Stimulated activated CD4-positive, alpha-beta T cell treated with anti-CD3 and anti-CD28 coated beads, TNF-alpha, amount 100 ng/mL, for 4 hours (primary cell): Measurements from ENCODE around the gene KCNH6.

Source experiments
- DNase-seq, 3 experiments: peaks; one replicate each; pipeline ENCODE4 v3.0.0-alpha.2; 2020; ENCODE audit warnings: low read depth in 3 of 3

The KCNH6 gene, protein sequence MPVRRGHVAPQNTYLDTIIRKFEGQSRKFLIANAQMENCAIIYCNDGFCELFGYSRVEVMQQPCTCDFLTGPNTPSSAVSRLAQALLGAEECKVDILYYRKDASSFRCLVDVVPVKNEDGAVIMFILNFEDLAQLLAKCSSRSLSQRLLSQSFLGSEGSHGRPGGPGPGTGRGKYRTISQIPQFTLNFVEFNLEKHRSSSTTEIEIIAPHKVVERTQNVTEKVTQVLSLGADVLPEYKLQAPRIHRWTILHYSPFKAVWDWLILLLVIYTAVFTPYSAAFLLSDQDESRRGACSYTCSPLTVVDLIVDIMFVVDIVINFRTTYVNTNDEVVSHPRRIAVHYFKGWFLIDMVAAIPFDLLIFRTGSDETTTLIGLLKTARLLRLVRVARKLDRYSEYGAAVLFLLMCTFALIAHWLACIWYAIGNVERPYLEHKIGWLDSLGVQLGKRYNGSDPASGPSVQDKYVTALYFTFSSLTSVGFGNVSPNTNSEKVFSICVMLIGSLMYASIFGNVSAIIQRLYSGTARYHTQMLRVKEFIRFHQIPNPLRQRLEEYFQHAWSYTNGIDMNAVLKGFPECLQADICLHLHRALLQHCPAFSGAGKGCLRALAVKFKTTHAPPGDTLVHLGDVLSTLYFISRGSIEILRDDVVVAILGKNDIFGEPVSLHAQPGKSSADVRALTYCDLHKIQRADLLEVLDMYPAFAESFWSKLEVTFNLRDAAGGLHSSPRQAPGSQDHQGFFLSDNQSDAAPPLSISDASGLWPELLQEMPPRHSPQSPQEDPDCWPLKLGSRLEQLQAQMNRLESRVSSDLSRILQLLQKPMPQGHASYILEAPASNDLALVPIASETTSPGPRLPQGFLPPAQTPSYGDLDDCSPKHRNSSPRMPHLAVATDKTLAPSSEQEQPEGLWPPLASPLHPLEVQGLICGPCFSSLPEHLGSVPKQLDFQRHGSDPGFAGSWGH

DNA sequence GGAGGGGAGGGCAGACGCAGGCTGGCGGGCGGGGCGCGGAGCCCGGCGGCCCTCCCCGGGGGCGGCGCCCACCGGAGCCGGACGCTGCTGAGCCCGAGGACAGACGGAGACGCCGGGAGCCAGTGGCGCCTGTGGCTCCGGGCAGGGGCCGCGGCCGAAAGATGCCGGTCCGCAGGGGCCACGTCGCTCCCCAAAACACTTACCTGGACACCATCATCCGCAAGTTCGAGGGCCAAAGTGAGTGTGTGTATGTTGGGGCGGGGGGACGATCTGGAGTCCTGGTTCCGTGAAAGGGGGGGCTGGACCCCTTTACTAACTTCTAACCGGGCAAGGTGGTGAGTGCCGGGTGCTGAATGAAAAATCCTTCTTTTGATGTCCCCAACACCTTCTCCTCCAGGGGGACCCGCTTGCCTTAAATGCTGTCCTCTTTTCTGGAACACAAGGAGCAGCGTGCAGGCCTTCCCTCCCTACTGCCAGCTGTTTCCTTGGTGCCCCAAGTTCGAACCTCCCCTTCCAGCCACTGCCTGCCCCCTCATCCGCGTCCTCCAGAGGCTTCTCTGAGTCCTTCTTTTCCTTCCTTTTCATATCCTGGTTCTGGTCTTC, at the start of gene KCNH6:
TSS of gene KCNH6 (plus strand) at position 106 of the 603 bp plus-strand sequence. CDS start at position 162, 56 bp downstream.
- DNase-seq, result no peak

DNA sequence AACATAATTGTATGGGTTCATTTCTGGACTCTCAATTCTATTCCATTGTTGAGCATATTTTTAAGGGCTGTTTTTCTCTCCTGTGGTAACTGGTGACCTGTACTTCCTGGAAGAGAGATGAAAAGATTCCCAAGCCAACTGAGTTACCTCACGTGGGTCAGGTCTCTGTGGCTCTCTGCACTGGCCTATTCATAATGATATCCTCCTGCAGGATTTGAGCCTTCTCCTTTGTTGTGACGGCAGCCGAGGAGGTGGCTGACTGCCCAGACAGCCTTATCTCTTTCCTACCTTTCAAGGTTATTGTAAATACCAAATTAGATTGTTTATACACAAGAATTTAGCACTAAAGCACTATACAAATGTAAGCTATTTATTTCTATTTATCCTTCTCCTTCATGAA, 49.0 kb upstream of the KCNH6 start:
- no peak for DNase-seq

DNA sequence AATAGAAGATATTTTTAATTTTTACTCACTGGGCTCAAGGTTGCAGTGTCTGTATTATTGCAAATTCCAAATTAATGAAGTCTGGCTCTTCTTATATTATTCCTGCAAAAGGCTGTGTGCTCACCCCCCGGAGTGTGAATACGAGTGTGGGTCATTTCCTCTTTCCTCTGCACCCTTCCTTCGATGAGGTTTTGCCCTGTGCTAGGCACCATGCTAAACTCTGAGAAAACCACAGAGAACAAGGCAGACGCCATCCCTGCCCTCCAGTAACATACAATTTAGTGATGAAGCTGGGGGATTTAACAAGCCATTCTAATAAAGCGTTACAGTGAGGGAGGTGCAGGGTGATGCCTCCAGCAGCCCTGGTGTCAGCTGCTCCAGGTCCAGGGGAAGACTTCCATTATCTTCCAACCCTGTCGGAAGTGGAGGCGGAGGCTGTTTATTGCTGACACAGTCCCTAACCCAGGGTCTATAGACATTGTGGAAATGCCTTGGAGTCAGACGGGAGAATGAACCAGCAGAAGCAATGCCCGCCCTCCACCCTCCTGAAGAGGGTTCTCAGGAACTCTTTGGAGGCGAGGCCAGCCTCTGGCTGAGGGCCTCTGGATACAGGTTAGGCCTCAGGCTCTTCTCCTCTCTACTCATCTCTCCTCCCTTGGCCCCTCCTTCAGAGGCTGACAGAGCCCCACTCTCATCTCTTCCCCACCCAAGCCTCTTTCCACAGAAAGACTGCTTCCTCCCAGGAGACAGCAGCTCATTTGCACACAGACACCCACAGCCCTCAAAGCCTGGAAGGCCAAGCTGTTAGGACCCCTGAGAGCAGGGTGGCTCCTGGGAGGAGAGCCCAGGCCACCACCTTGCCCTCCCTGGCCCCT, 48.3 kb upstream of the KCNH6 start:
- no peak for DNase-seq

- DNase-seq, result no peak
Measured at GRCh38 chr17:63475491-63476412, 47.4 kb upstream of the KCNH6 start.

DNA sequence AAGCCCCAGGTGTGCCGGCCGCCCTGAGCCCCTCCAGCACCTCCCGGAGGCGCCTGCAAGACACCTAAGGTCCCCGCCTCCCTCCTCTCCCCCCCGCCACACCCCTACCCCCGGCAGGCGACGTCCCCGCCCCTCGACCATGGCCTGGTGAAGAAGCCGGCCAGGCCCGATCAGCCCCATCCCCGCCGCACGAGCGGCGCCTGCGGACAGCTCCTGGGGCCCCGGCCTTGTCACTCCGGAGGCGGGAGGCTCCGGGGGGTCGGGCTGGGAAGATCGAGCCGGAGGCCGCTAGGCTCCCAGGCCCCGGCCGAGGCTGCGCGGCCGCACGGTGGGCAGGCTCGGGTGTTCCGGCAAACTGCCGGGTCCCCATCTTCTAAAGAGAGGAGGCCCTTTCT, 46.7 kb upstream of the KCNH6 start:
- DNase-seq, result no peak

GRCh38 chr17:63476854-63477479, 46.2 kb upstream of the KCNH6 start, which contains the start of gene ACE:
TSS of gene ACE (plus strand) at chr17:63477061. CDS start at chr17:63477095, 34 bp downstream.
- peak in 1 of 3 experiments; percentile 10 for DNase-seq

DNA sequence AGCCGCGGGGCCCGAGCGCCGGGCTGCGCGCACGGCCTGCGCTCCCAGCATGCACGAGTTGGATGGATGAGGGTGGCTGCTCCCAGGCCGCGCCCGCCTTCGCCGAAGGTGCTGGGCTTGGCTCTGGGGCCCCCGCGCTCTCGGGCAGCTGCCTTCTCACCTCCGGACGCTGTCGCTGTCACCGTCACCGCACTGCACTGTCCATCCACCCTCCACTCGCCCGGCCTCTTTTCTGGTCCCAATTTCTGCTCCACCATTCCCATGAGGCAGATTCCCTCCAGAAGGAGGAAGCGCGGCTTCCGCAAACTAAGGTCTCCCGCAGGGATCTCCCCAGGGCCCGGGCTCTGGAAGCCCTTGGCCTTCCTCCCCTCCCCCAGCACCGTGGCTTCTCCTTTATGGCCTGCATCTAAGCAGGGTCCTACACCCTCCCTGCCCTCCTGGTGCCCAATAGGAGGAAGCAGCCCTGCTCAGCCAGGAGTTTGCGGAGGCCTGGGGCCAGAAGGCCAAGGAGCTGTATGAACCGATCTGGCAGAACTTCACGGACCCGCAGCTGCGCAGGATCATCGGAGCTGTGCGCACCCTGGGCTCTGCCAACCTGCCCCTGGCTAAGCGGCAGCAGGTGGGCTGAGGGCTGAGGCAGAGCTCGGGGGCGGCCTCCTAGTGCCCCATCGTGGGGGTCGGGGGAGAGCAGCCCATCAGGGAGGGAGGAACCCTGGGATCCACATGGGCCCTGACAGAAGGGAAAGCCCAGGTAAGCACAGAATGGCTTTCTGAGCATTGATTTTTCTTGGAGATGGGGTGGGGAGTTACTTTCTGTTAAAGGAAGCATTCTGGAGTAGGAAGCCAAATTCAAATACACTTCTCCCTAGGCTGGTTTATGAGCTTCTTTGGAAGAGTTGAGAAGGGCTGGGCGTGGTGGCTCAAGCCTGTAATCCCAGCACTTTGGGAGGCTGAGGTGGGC, 45.4 kb upstream of the KCNH6 start:
- no peak for DNase-seq

- peak; percentile 48 to 64 (median 57) for DNase-seq
Measured at GRCh38 chr17:63478814-63479494, 44.2 kb upstream of the KCNH6 start.

- DNase-seq, result no peak
Measured at GRCh38 chr17:63479495-63480184, 43.5 kb upstream of the KCNH6 start.

- DNase-seq, result no peak
Measured at GRCh38 chr17:63480192-63480784, 42.9 kb upstream of the KCNH6 start.

DNA sequence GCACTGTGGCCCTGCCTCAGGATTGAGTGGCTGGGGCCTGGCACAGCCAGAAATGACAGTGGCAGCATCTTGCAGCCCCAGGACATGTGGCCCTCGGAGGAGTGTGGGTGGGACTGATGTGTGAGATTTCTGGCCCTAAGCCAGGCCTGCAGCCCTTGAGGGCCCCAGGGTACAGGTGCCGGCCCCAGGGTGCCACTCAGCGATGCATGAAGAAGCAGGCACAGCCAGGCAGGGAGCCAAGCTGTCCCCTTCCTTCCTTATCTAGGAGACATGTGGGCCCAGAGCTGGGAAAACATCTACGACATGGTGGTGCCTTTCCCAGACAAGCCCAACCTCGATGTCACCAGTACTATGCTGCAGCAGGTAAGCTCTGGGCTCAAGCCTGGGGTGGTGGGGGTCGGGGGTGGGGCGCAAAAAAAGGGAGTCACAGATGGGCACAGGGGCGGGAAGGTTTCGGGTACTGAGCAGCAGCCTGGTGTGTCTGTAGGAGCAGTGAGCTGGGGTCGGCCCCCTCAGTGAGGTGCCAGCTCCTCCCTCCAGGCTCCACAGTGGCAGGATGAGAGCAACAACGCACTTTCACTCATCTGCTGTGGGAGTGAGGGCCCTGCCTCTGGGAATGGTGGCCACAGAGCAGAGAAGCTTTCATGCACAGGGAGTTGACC, 42.2 kb upstream of the KCNH6 start:
- DNase-seq, result no peak

DNA sequence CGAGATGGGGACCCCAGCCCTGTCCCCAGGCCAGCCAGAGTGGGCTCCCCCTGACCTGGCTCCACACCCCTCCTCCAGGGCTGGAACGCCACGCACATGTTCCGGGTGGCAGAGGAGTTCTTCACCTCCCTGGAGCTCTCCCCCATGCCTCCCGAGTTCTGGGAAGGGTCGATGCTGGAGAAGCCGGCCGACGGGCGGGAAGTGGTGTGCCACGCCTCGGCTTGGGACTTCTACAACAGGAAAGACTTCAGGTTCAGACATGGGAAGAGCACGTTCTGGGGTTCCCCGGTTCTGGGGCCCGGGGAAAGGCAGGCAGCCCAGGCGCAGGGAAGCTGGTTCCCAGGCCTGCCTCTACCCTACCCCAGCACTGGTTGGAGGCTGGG, 41.7 kb upstream of the KCNH6 start:
- DNase-seq, result no peak

GRCh38 chr17:63482509-63482908, 40.6 kb upstream of the KCNH6 start:
- no peak for DNase-seq

GRCh38 chr17:63483038-63483437, 40.1 kb upstream of the KCNH6 start:
- DNase-seq, result no peak

- no peak for DNase-seq
Measured at GRCh38 chr17:63483655-63484575, 39.2 kb upstream of the KCNH6 start.
